Thymus (tissue), 11 donors: ENCODE measurements around the gene HERPUD1. TPM values are rescaled to one million over a fixed set of nuclear protein-coding genes. Genes with fewer than 3 reads are reported as not detected.

Source experiments
- DNase-seq, 9 donors: peaks; one replicate each; pipeline ENCODE4 v3.0.0-alpha.2; 2013; ENCODE audit warnings: low spot score in 9 of 9, low read depth in 6 of 9, missing footprints in 1 of 9
- H3K27ac ChIP-seq, 2 donors: one replicate each; pipeline ENCODE4 v1.5.1; 2013; ENCODE audit warnings: control low read depth in 1 of 2, low read depth in 1 of 2, low read length in 1 of 2, mild to moderate bottlenecking in 1 of 2, moderate library complexity in 1 of 2
- H3K27me3 ChIP-seq, 2 donors: one replicate each; pipeline ENCODE4 v1.5.1; 2013; ENCODE audit warnings: low read length in 1 of 2; ENCODE audit not compliant: control insufficient read depth in 2 of 2, insufficient read depth in 1 of 2
- H3K36me3 ChIP-seq, 2 donors: one replicate each; pipeline ENCODE4 v1.5.1; 2013; ENCODE audit warnings: low read length in 1 of 2, mild to moderate bottlenecking in 1 of 2, moderate library complexity in 1 of 2; ENCODE audit not compliant: control insufficient read depth in 2 of 2, insufficient read depth in 2 of 2
- H3K4me1 ChIP-seq, 2 donors: one replicate each; pipeline ENCODE4 v1.5.1; 2013; ENCODE audit warnings: low read length in 2 of 2; ENCODE audit not compliant: control insufficient read depth in 2 of 2, insufficient read depth in 2 of 2
- H3K4me3 ChIP-seq, 2 donors: one replicate each; pipeline ENCODE4 v1.5.1; 2013; ENCODE audit warnings: low read length in 2 of 2, control low read depth in 1 of 2, mild to moderate bottlenecking in 1 of 2
- H3K9me3 ChIP-seq, 2 donors: one replicate each; pipeline ENCODE4 v1.5.1; 2013; ENCODE audit warnings: low read length in 1 of 2, mild to moderate bottlenecking in 1 of 2; ENCODE audit not compliant: control insufficient read depth in 2 of 2, insufficient read depth in 1 of 2
- WGBS: extraction: QIAGEN DNeasy Blood & Tissue Kit; methylation state at CpG from one replicate; pipeline ENCODE4 v1.1.7; 2013; 5-methylcytosine and 5-hydroxymethylcytosine counted together
- polyA plus RNA-seq: library from polyadenylated mRNA; stranded (reverse); fragments of 200-250 nt; gene quantifications from one replicate; pipeline ENCODE4 v1.2.3, GENCODE V29; 2013
- total RNA-seq: library from RNA; stranded (reverse); fragments of 120-200 nt; gene quantifications from one replicate; pipeline ENCODE4 v1.2.4, GENCODE V29; 2013
- donor health status: healthy.

The HERPUD1 gene
- total and polyA plus RNA-seq, 2 donors, result 28.3 to 105 TPM

DNA sequence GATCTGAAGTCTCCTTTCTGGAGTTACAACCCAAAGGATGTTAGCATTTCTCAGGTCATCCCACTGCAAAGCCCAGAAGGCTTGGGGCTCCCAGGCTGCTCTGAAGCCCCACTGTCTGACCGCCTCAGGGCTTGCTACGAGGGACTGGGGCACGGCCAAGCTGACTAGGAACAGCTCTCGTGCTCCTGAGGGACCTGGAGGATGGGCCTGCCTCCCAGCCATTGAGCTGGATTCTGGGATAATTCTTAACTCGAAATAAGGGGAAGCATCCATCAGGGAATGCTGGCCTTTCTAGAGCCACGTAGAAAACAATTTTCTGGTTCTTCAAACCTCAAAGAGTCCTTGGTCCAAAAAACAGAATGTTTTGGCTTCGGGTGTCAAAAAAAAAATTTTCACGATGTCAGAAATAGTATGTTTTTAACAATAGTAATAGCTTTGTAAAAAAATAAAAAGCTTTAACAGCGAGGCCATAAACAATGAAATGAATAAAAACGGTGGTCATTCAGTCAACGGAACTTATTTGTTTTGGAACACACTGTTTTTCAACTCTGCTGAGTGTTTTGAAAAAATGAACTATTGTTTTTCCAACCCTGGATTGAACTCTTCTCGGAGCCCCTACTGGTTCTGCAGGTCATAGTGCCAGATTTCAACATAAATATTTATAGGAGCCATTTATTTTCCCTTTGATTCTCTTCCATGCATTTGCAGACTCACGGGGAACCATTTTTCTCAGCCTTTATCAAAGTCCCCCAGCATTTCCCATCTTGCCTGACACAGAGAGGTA, 16.4 kb upstream of the HERPUD1 start:
- Histone ChIP-seq H3K4me3 (no peak overlapping the region), H3K27me3 (no peaks in the 10 kb centered on the region), H3K27ac (no peak overlapping the region), H3K4me1 (peaks cover 21 to 51% of the 10 kb centered on the region in 2 donors), H3K36me3 (no peaks in the 10 kb centered on the region), H3K9me3 (no peaks in the 10 kb centered on the region)
- DNase-seq, result no peak
- WGBS, result 95% methylated on average over 13 of the region's 13 CpGs

DNA sequence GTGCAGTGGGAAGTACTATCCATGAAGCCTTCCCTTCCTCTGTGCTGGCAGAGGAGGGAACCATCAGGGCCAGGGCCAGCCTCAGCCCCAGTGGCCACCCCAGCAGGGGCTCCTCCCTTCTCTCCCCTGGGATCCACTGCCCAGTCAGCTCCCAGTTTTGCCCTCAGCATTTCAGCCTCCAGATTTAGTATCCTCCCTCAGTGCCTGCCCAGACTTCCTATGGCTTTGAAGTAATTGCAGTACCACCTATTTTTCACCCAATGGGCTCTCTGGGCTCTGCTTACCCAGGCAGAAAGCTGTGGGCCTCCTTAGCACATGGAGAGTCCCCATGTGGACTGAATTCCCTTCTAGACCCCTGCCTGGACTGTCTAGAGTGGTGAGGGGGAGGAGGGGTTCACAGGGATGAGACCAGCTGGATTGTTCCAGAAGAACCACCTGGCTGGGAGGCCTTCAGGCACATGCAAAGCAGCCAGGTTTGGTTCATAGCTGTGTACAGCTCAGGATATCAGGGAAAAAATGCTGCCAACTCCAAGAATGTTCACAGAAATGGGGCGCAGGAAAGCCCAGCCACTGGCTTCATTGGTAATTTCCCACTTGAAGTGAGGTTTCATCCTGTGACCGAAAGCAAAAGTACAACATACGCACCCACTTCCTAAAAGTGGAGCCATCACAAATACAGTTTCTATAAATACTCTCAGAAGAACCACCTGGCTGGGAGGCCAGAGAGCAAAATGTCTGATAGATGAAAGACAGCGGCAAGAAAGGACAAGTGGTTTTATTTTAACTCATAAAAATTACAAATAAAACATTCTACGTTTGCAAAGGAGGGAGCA, 15.2 kb upstream of the HERPUD1 start:
- WGBS, result 8% methylated on average over 5 of the region's 5 CpGs
- Histone ChIP-seq H3K4me1 (peaks cover 14 to 39% of the 10 kb centered on the region in 2 donors), H3K27me3 (no peaks in the 10 kb centered on the region), H3K27ac (peak overlapping the region; percentile 19 to 64), H3K36me3 (no peaks in the 10 kb centered on the region), H3K9me3 (no peaks in the 10 kb centered on the region), H3K4me3 (no peak overlapping the region)
- DNase-seq, result peak in 1 of 9 donors; percentile 67

DNA sequence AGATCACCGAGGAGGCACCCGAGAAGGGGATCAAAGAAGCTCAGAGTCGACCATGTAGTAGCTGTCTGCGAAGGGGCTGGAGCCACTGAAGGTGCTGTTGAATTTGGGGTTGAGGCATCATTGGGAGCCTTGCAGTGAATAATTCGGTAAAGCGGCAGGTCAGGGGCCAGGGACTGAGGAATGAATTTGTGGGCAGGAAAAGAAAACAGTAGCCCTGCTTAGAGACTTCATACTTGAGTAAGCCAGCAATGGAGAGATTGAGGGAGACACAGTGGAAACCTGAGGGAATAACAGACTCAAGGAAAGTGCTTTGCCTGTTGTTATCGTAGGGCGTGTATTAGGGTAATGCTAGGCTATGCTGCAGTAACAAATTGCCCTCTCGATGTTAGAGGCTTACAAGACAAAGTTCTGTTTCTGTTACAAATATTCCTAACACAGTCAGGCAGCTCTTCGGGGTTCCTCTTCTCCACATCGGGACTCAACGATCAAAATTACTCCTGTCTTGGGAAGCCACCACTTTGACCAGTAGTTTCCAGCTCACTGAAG, 13.4 kb upstream of the HERPUD1 start:
- Histone ChIP-seq H3K27me3 (no peaks in the 10 kb centered on the region), H3K27ac (no peak overlapping the region), H3K9me3 (no peaks in the 10 kb centered on the region), H3K36me3 (no peaks in the 10 kb centered on the region), H3K4me3 (no peak overlapping the region), H3K4me1 (peaks cover 14 to 26% of the 10 kb centered on the region in 2 donors)
- 98% methylated on average over 12 of the region's 12 CpGs for WGBS
- DNase-seq, result no peak

DNA sequence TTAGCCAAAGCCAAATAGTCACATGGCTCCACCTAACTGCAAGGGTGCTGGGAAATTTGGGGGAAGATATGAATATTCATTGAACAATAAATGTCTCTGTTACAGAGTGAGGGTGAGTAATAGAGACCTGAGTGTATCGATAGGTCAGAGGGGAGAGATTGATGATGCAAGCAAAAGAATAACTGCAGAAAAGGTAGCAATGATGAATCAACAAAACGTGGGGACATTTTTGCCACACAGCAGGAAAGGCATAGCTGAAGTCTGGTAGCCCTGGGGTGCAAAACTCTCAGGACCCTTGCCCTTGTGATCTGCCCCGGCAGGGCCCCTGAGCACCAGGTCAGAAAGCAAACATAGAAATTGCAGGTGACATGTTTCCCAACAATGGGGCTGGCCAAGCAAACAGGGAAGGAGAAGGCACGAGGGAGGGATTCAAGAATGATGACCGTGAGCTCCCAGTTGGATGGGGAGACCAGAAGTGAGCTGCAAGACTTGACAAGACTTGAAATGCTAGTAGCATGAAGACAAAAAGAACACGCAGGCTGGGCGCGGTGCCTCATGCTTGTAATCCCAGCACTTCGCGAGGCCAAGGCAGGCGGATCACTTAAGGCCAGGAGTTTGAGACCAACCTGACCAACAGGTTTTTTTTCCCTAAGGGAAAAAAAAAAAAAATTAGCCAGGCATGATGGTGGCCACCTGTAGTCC, 12.7 kb upstream of the HERPUD1 start:
- Histone ChIP-seq H3K4me1 (peaks cover 14 to 26% of the 10 kb centered on the region in 2 donors), H3K27ac (no peak overlapping the region)
- 92% methylated on average over 11 of the region's 11 CpGs for WGBS

DNA sequence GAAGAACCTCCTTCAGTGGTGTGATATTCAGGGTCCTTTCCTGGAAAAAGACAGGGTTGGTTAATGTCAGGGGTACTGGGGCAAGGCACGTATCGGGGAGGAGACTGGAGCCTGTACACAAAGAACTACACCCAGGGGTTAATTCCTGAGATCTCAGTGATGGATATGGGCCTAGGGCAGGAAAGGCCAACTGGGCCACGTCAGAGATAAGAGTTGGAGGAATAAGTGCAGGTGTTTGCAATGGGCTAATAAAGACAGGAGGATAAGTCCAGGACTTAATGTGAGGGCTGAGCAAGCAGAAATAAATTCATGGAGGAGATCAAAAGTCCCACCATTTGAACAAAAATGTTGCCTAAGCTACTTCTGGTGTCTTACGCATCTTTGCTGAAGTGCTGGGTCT, 10.4 kb upstream of the HERPUD1 start:
- DNase-seq, result no peak
- no peaks in the 10 kb centered on the region for H3K36me3 ChIP-seq
- no peaks in the 10 kb centered on the region for H3K27me3 ChIP-seq
- H3K4me3 ChIP-seq, result no peak overlapping the region
- H3K4me1 ChIP-seq, result peaks cover 10 to 26% of the 10 kb centered on the region in 2 donors
- H3K9me3 ChIP-seq, result no peaks in the 10 kb centered on the region
- no peak overlapping the region for H3K27ac ChIP-seq
- WGBS, result 97% methylated on average over 4 of the region's 4 CpGs

More for the DNA sequence above, 12.7 kb upstream of the HERPUD1 start:
- Histone ChIP-seq H3K36me3 (no peaks in the 10 kb centered on the region), H3K27me3 (no peaks in the 10 kb centered on the region), H3K4me3 (no peak overlapping the region), H3K9me3 (no peaks in the 10 kb centered on the region)
- DNase-seq, result no peak

DNA sequence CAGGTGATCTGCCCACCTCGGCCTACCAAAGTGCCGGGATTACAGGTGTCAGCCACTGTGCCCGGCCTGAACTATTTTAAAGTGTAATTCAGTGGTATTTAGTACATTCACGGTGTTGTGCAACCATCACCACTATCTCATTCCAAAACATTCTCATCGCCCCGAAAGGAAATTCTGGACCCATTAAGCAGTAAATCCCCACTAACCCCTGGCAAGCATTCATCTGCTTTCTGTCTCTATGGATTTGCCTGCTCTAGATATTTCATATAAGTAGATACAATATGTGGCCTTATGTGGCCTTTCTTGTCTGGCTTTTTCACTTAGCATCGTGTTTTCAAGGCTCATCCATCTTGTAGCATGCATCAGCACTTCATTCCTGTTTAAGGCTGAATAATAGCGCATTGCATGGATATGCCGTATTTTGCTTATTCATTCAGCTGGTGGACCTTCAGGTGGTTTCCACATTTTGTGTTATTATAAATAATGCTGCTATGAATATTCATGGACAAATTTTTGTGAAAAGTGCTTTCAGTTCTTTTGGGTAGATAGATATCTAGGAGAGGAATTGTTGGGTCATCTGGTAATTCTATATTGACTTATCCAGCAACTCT, 8.4 kb upstream of the HERPUD1 start:
- WGBS, result 98% methylated on average over 9 of the region's 9 CpGs
- H3K27me3 ChIP-seq, result no peaks in the 10 kb centered on the region
- H3K4me1 ChIP-seq, result peaks cover 0 to 27% of the 10 kb centered on the region in 2 donors
- no peak for DNase-seq
- no peaks in the 10 kb centered on the region for H3K36me3 ChIP-seq
- no peak overlapping the region for H3K4me3 ChIP-seq
- no peak overlapping the region for H3K27ac ChIP-seq
- H3K9me3 ChIP-seq, result no peaks in the 10 kb centered on the region

DNA sequence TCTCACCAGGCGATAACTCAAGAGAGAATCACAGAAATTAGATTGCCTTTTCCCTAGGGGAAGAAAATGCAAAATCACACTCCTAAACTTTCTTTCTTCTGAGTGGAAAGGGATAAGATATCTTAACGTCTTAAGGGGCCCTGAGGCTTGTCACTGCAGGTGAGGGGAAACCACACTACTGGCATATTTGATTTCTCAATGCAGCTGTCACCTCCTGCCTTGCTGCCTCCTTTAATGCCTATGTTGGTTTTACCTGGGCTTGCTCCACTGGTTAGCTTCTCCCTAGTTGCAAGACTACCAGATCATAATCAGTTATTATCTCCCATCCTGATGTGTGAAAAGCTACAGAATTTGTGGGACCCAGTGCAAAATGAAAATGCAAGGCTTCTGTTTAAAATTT, 4.5 kb upstream of the HERPUD1 start:
- H3K27ac ChIP-seq, result peak overlapping the region in 1 of 2 donors; percentile 61
- H3K9me3 ChIP-seq, result no peaks in the 10 kb centered on the region
- peak in 2 of 9 donors; percentile 47 to 74 for DNase-seq
- 43% methylated on average over 2 of the region's 2 CpGs for whole genome bisulfite sequencing
- H3K27me3 ChIP-seq, result no peaks in the 10 kb centered on the region
- H3K4me1 ChIP-seq, result peaks cover 7 to 48% of the 10 kb centered on the region in 2 donors
- no peak overlapping the region for H3K4me3 ChIP-seq
- H3K36me3 ChIP-seq, result no peaks in the 10 kb centered on the region

DNA sequence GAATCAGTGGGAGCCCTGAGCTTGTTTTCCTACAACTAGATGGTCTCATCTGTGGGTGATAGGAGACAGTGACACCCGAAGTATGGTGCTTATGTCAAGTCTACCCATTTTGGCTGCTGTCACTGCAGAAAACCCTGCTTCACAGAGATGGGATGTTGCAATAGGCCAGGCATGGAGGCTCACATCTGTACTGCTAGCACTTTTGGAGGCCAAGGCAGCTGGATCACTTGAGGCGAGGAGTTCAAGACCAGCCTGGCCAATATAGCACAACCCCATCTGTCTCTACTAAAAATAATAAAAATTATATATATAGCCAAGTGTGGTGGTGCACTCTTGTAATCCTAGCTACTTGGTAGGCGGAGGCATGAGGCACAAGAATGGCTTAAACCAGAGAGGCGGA, 2.3 kb upstream of the HERPUD1 start:
- 96% methylated on average over 4 of the region's 4 CpGs for WGBS
- peaks cover 14 to 60% of the 10 kb centered on the region in 2 donors for H3K4me1 ChIP-seq

More for the DNA sequence above, 2.3 kb upstream of the HERPUD1 start:
- no peak for DNase-seq
- H3K36me3 ChIP-seq, result no peaks in the 10 kb centered on the region
- H3K9me3 ChIP-seq, result no peaks in the 10 kb centered on the region
- H3K4me3 ChIP-seq, result no peak overlapping the region
- H3K27me3 ChIP-seq, result no peaks in the 10 kb centered on the region
- H3K27ac ChIP-seq, result no peak overlapping the region
